Posterior cingulate gyrus (tissue), 11 donors: ENCODE results near the gene SOCS6.
A peak's percentile ranks its signal among the peaks of the same experiment; 100 is the strongest.

Experiments used
- DNase-seq, 10 donors: peaks; one replicate each; pipeline versions ENCODE4 v3.0.0 to v3.0.0-alpha.2; 2020 to 2021; ENCODE audit warnings: mixed read lengths in 3 of 10
- intact Hi-C: fragments of 100-400 bp; cut with DNase I; formaldehyde crosslinking; loops from one replicate; pipeline ENCODE4 v1.15.1; 2023

The SOCS6 gene

DNA sequence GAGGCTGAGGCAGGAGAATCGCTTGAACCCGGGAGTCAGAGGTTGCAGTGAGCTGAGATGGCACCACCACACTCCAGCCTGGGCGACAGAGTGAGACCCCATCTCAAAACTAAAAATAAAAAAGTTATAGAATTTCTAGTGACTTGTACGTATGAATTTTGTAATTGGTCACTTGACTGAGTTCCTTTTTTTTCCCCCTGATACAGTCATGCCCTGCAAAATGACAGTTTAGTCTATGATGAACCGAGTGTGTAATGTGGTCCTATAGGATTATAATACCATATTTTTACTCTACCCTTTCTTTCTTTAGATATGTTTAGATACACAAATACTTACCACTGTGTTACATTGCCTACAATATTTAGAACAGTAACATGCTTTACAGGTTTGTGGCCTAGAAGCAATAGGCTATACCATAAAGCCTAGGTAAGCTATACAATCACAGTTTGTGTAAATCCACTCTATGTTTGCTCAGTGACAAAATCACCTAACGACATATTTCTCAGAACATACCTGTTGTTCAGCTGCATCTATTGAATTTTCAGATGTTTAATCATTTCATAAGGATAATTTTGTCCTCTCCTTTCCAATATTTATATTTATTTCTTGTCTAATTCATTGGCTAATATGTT lies 25.4 kb downstream of the SOCS6 start:
- intact Hi-C loops, result no loop called here
- DNase-seq, result no peak

GRCh38 chr18:70319187-70319586 lies 30.3 kb downstream of the SOCS6 start:
- DNase-seq, result no peak
- intact Hi-C loops, result no loop called here

DNA sequence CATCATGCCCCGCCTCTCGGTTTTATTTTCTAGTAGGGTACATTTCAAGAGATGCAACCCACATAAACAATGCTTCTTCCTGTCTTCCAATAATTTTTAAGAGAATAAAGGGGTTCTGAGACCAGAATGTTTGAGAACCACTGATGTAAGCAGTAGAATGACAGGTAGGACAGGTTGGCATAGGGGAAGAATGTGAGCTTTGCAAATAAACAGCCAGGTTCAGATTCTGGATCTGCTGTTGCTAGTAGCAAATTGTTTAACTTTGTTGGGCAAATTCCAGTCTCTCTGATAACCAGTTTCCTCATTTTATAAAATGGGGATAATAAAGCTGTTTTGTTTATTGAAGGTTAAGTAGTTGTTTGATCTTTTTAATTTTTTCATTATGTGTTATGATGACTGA lies 32.8 kb downstream of the SOCS6 start:
- no peak for DNase-seq
- intact Hi-C loops, result no loop called here

DNA sequence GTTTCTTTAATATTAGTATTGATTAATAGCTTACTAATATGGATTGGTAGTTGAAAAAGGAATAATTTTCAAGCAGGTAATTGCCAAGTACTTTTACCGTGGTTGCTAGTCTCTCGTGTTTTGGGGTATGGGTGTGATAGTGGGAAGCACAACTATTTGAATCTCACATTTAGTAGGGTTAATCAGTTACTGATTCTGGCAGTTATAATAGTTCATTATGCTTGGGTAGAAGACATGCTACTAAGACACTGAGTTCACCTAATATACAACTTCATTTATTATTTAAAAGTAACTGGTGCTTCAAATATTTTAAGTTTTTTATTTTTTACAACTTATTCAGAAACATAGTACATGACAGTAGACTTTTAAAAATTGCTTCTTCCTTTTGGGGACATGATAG lies 33.5 kb downstream of the SOCS6 start:
- DNase-seq, result no peak

DNA sequence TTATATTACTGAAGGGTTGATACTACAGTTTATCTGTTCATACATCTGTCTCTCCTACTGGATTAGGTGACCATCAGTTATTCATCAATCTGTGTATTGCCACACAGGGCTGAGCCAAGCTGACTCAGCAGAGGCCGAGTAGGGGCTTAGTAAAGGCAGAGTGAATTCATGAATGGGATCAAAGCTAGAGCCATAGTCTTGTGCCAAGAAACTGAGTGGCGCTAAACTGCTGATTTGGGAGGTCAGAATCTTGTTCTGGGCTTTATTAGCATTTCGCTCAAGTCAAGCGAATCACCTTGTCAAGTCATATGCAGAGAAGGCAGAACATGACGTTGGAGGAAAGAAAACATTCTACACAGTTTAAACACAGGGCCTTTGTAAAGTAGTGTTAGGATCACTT lies 34.1 kb downstream of the SOCS6 start:
- DNase-seq, result peak in 1 of 10 donors; percentile 24
- intact Hi-C loops, result no loop called here

More for the DNA sequence above, 33.5 kb downstream of the SOCS6 start:
- intact Hi-C loops, result no loop called here

GRCh38 chr18:70324897-70325296 lies 36.1 kb downstream of the SOCS6 start:
- no peak for DNase-seq
- intact Hi-C loops, result no loop called here

GRCh38 chr18:70326255-70326654 lies 37.4 kb downstream of the SOCS6 start:
- intact Hi-C loops, result no loop called here
- DNase-seq, result no peak

GRCh38 chr18:70328169-70328568 lies 39.3 kb downstream of the SOCS6 start:
- no peak for DNase-seq
- intact Hi-C loops, result no loop called here

GRCh38 chr18:70329071-70329470 lies 40.2 kb downstream of the SOCS6 start:
- intact Hi-C loops, result no loop called here
- no peak for DNase-seq

DNA sequence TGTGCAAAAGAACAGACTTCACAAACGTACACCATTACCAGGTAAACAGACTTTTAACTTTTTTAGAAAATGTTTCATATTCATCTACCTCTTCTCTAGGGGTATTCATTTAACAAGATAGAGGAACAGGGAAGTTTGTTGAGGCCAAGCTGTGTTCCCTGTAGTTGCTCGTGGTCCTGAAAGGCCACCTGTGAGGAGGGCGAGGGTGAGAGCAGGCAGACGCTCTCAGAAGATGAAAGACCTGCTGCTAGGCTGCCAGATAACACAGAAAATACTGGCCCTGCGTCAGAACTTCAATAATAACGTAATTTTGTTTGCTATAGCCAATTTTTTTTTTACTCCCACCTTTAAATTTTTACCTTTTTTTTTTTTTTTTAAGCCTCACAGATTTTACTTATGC lies 42.0 kb downstream of the SOCS6 start:
- DNase-seq, result no peak
- intact Hi-C loops, result no loop called here

DNA sequence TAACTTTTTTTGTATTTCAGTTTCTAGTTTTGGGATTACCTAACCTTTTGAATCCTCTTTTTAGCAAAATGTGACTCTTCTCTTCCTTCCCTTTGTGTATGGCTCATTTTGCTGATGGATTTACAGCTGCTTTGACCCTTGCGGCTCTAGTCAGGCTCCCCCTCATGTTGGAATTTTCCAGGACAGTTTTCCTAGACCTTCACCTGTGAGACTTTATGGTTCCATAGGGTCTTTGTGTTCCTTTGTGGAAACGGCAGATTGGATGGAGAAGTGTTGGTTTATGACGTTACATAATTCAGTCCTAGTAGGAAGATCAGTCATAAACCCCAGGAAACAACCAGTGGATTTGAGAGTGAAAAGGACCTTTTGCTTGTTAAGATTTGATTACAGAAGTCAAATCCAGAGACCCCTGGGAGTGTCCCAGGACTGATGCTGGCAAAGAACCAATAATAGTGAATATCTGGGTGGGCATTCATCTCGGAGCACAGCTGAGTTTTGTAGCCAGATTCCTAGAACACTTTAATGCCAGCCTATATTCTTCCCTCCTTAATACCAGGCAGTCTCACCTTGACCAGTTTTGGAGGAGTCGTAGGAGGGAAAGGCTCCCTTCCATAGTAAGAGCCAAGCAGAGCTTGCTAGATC lies 42.7 kb downstream of the SOCS6 start:
- DNase-seq, result no peak
- intact Hi-C loops, result no loop called here

GRCh38 chr18:70332694-70333093 lies 43.8 kb downstream of the SOCS6 start:
- DNase-seq, result no peak
- intact Hi-C loops, result no loop called here

DNA sequence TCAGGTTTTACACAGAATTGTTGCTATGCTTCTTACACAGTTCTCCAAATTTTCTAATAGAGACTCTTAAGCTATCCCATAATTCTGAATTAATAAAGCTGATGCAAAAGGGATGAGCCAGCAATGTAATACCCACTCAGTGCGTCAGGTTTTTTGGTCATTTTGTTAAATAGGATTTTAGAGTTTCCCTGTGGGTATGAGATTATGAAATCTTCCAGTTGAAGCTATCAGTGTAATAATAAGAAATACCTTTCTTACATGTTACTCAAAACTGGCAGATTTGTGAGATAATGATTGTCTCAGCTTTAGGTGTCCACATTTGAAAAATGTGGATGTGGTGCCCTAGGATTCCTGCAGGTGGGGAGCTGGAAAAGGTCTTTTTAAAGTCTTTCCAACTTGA lies 44.5 kb downstream of the SOCS6 start:
- intact Hi-C loops, result no loop called here
- no peak for DNase-seq

- DNase-seq, result no peak
- intact Hi-C loops, result no loop called here
Observed at GRCh38 chr18:70333757-70334156, 44.9 kb downstream of the SOCS6 start.

- intact Hi-C loops, result no loop called here
Observed at GRCh38 chr18:70334264-70334663, 45.4 kb downstream of the SOCS6 start.

GRCh38 chr18:70334728-70335329 lies 46.0 kb downstream of the SOCS6 start:
- intact Hi-C loops, result no loop called here
- no peak for DNase-seq

More at GRCh38 chr18:70334264-70334663, 45.4 kb downstream of the SOCS6 start:
- no peak for DNase-seq

- intact Hi-C loops, result no loop called here
- DNase-seq, result no peak
Observed at GRCh38 chr18:70335892-70336726, 47.3 kb downstream of the SOCS6 start.

DNA sequence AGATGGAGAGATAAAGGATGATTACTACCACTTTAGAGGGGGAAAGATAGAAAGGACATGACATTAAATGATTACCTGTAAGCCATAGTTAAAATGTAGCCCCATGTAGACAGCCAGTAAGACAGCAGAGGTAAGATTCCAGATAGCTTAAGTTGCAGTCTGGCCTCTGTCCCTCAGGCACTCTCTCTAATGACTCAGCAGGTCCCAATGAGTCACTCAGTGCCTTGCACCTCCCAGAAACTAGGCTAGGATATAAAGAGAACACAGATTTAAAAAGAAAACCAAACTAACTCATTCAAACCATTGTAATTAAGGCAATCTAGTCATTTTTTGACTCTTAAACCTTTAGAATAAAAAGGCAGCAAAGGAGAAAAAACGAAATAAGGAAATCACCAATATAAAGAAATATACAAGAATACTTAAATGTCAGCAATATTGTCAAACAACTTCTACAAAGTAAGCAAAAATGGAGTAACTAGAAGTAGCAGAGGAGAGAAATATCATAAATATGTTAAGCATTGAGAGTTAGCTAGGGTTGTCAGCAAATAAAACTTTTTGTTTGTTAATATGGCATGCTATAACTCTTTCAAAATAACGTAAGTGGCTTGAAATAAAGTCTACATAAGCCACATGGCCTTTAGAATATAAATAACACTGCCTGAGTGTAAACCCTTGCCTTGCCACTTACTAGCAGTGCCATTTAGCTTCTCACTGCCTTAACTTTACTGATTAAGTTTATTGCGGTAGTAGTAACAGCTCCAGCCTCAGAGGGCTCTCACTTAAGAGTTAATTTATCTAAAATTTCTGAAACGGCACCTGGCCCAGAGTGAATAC lies 48.5 kb downstream of the SOCS6 start:
- peak in 2 of 10 donors; percentile 11 to 26 for DNase-seq
- intact Hi-C loops, result no loop called here

- no peak for DNase-seq
- intact Hi-C loops, result no loop called here
Observed at GRCh38 chr18:70338890-70339289, 50.0 kb downstream of the SOCS6 start.

DNA sequence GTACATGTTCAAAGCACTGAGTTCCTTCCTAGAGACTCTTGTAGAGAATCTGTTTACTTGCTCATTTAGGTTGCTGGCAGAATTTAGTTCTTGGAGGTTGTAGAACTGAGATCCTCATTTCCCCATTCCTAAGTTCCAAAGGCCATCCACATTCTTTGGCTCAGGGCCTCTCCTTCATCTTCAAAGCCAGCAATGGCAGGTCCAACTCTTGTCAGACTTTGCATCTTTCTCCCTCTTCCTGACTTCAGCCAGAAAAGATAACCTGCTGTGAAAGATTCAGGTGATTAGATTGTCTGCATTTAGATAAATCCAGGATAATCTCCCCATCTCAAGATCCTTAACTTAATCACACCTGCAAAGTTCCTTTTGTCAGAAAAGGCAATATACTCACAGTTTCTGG lies 51.1 kb downstream of the SOCS6 start:
- intact Hi-C loops, result no loop called here
- DNase-seq, result no peak
